H9 (cell line): Measurements from ENCODE around the gene NKD1. TPM values are rescaled to one million over a fixed set of nuclear protein-coding genes. Genes with fewer than 3 reads are reported as not detected.

Experiments used
- DNase-seq: peaks from one replicate; pipeline ENCODE4 v3.0.0-alpha.2; 2017
- H2AFZ ChIP-seq: one replicate; pipeline ENCODE4 v1.6.1; 2013; ENCODE audit warnings: mild to moderate bottlenecking, low read length, control low read depth, moderate library complexity
- H2AK5ac ChIP-seq: 2 replicates; pipeline ENCODE4 v1.6.1; 2013; ENCODE audit warnings: low read length, control low read depth, mixed read lengths; ENCODE audit not compliant: insufficient read length
- H2BK120ac ChIP-seq: one replicate; pipeline ENCODE4 v1.6.1; 2013; ENCODE audit warnings: low read depth, mild to moderate bottlenecking, low read length, control low read depth, inconsistent platforms; ENCODE audit not compliant: poor library complexity, severe bottlenecking
- H2BK12ac ChIP-seq: 2 replicates; pipeline ENCODE4 v1.6.1; 2013; ENCODE audit warnings: low read length, control low read depth, mixed read lengths, low read depth; ENCODE audit not compliant: insufficient read length
- H2BK15ac ChIP-seq: 2 replicates; pipeline ENCODE4 v1.6.1; 2013; ENCODE audit warnings: low read depth, low read length, control low read depth
- H2BK20ac ChIP-seq: one replicate; pipeline ENCODE4 v1.6.1; 2013; ENCODE audit warnings: low read depth, mild to moderate bottlenecking, low read length, control low read depth, inconsistent platforms; ENCODE audit not compliant: poor library complexity, severe bottlenecking
- H2BK5ac ChIP-seq: 2 replicates; pipeline ENCODE4 v1.6.1; 2013; ENCODE audit warnings: low read length, control low read depth, mixed read lengths; ENCODE audit not compliant: insufficient read length
- H3K14ac ChIP-seq: 2 replicates; pipeline ENCODE4 v1.6.1; 2013; ENCODE audit warnings: low read length, control low read depth; ENCODE audit not compliant: insufficient read depth
- H3K18ac ChIP-seq: 2 replicates; pipeline ENCODE4 v1.6.1; 2013; ENCODE audit warnings: low read depth, mild to moderate bottlenecking, mixed read lengths, low read length, control low read depth; ENCODE audit not compliant: insufficient read length
- H3K23ac ChIP-seq: 2 replicates; pipeline ENCODE4 v1.6.1; 2013; ENCODE audit warnings: low read length, control low read depth, mixed read lengths, low read depth; ENCODE audit not compliant: insufficient read length
- H3K23me2 ChIP-seq: 2 replicates; pipeline ENCODE4 v1.6.1; 2013; ENCODE audit warnings: low read depth, mild to moderate bottlenecking, mixed read lengths, low read length, control low read depth; ENCODE audit not compliant: insufficient read length, poor library complexity, severe bottlenecking
- H3K27ac ChIP-seq: 2 replicates; pipeline ENCODE4 v1.5.1; 2013; ENCODE audit warnings: low read length, control low read depth, mixed read lengths, low read depth; ENCODE audit not compliant: insufficient read length
- H3K27me3 ChIP-seq: 2 replicates; pipeline ENCODE4 v1.6.1; 2013; ENCODE audit warnings: low read length, control low read depth, inconsistent platforms; ENCODE audit not compliant: insufficient read depth
- H3K4ac ChIP-seq: 2 replicates; pipeline ENCODE4 v1.6.1; 2013; ENCODE audit warnings: low read depth, mild to moderate bottlenecking, control low read depth, inconsistent platforms, low read length, moderate library complexity
- H3K4me1 ChIP-seq: 2 replicates; pipeline ENCODE4 v1.6.1; 2013; ENCODE audit warnings: low read length, control low read depth, inconsistent platforms; ENCODE audit not compliant: insufficient read depth
- H3K4me2 ChIP-seq: 2 replicates; pipeline ENCODE4 v1.6.1; 2013; ENCODE audit warnings: low read length, control low read depth, mixed read lengths; ENCODE audit not compliant: insufficient read length, insufficient read depth
- H3K56ac ChIP-seq: 2 replicates; pipeline ENCODE4 v1.6.1; 2013; ENCODE audit warnings: low read depth, mild to moderate bottlenecking, mixed read lengths, low read length, control low read depth; ENCODE audit not compliant: insufficient read length
- H3K79me1 ChIP-seq: 2 replicates; pipeline ENCODE4 v1.6.1; 2013; ENCODE audit warnings: low read depth, mild to moderate bottlenecking, moderate library complexity, low read length, control low read depth, inconsistent platforms; ENCODE audit not compliant: insufficient read depth, poor library complexity, severe bottlenecking
- H3K79me2 ChIP-seq: 2 replicates; pipeline ENCODE4 v1.6.1; 2013; ENCODE audit warnings: low read length, control low read depth, inconsistent platforms; ENCODE audit not compliant: insufficient read depth
- H3K9ac ChIP-seq: 2 replicates; pipeline ENCODE4 v1.6.1; 2013; ENCODE audit warnings: low read length, control low read depth, mixed read lengths; ENCODE audit not compliant: insufficient read length; ENCODE audit errors: extremely low read depth
- H3K9me3 ChIP-seq: one replicate; pipeline ENCODE4 v1.6.1; 2013; ENCODE audit warnings: low read depth, low read length, inconsistent platforms; ENCODE audit not compliant: control insufficient read depth
- H3T11ph ChIP-seq: one replicate; pipeline ENCODE4 v1.6.1; 2013; ENCODE audit warnings: mild to moderate bottlenecking, low read length, control low read depth, inconsistent platforms
- H4K20me1 ChIP-seq: one replicate; pipeline ENCODE4 v1.6.1; 2013; ENCODE audit not compliant: control insufficient read depth, insufficient read length, insufficient read depth
- H4K5ac ChIP-seq: 2 replicates; pipeline ENCODE4 v1.6.1; 2013; ENCODE audit warnings: low read depth, mild to moderate bottlenecking, mixed read lengths, low read length, control low read depth; ENCODE audit not compliant: insufficient read length
- H4K8ac ChIP-seq: replicated peaks from 2 replicates; pipeline ENCODE4 v1.6.1; 2013; ENCODE audit warnings: low read length, control low read depth, mixed read lengths, low read depth; ENCODE audit not compliant: insufficient read length
- H4K91ac ChIP-seq: 2 replicates; pipeline ENCODE4 v1.6.1; 2013; ENCODE audit warnings: low read depth, mild to moderate bottlenecking, moderate library complexity, mixed read lengths, low read length, control low read depth; ENCODE audit not compliant: insufficient read length
- H3K27ac Mint-ChIP-seq, 3 experiments: 2 replicates in 2 of 3; 3 replicates in 1 of 3; pipeline ENCODE4 v1.8.0; 2020 to 2021; ENCODE audit warnings: mixed read lengths in 3 of 3, mild to moderate bottlenecking in 1 of 3, moderate library complexity in 1 of 3
- H3K27me3 Mint-ChIP-seq: 2 replicates; pipeline ENCODE4 v1.8.0; 2021; ENCODE audit warnings: low read depth, mild to moderate bottlenecking, moderate library complexity, mixed read lengths
- H3K36me3 Mint-ChIP-seq, 3 experiments: 2 replicates in 2 of 3; 3 replicates in 1 of 3; pipeline ENCODE4 v1.8.0; 2020 to 2021; ENCODE audit warnings: low read depth in 3 of 3, mixed read lengths in 3 of 3; ENCODE audit not compliant: insufficient read depth in 1 of 3
- H3K4me1 Mint-ChIP-seq, 2 experiments: 2 replicates each; pipeline ENCODE4 v1.8.0; 2020; ENCODE audit warnings: mixed read lengths in 2 of 2
- H3K4me3 Mint-ChIP-seq, 2 experiments: 2 replicates in 1 of 2; 3 replicates in 1 of 2; pipeline ENCODE4 v1.8.0; 2020 to 2021; ENCODE audit warnings: mild to moderate bottlenecking in 2 of 2, mixed read lengths in 2 of 2, moderate library complexity in 1 of 2
- H3K9me3 Mint-ChIP-seq, 2 experiments: 2 replicates in 1 of 2; 3 replicates in 1 of 2; pipeline ENCODE4 v1.8.0; 2020; ENCODE audit warnings: mild to moderate bottlenecking in 2 of 2, mixed read lengths in 2 of 2, moderate library complexity in 1 of 2
- WGBS: extraction: QIAGEN DNeasy Blood & Tissue Kit; methylation state at CpG from one replicate; pipeline ENCODE4 v1.1.7; 2013; ENCODE audit warnings: missing lambda C conversion rate, low lambda C conversion rate, mixed read lengths; ENCODE audit not compliant: insufficient read length; ENCODE audit errors: extremely low coverage; 5-methylcytosine and 5-hydroxymethylcytosine counted together
- total RNA-seq: library from RNA; stranded (reverse); gene quantifications from 2 replicates; pipeline ENCODE4 v1.2.1, GENCODE V29; 2021
- TF ChIP-seq, protein P1 (sequence below): fragments of 200-600 bp; sonication (generic); conservative IDR thresholded peaks from 3 replicates; pipeline ENCODE4 v1.8.0; 2021; ENCODE audit warnings: antibody characterized with exemption, mild to moderate bottlenecking

The NKD1 gene
- total RNA-seq, 1 experiment from 2014 or later, result 1.9 TPM

DNA sequence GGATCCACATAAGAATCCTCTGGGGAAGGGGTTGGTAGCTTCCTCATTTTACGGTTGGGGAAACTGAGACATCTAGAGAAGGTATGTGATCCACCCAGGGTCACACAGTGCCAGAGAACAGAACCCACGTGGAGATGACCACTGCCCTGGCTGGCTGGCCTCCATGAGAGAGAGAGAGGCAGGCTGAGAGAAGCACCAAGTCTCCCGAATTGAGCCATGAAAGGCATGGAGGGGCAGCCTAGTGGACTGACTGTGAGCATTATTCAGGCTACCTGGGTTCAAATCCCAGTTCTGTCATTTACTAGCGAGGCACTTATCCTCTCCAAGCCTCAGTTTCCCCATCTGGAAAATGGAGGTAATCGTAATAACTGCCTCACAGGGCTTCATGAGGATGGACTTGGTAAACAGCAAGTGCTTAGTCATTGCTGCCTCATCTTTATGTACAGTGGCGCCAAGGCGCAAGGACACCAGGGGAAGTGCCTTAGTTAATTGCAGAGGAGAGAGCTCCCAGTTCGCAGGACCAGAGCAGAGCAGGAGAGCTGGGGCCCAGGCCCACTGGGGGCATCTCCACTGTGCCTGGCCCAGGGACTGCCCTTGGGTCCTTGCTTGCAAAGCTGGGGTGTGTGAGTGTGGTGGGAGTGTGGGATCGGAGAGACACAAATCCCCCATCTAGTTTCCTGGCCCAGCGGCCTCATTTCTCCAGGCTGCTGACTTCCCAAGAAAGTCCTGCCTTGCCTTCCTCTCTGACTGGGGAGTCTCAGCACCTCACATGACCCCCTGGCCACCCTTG, 71.7 kb downstream of the NKD1 start:
- no peak overlapping the region for H3K4me2 ChIP-seq
- H2AFZ ChIP-seq, result no peak overlapping the region
- peaks cover 2% of the 10 kb centered on the region; the same call in 1 of the 2 replicates for H3K27me3 Mint-ChIP-seq
- H3K27ac Mint-ChIP-seq, result no peak overlapping the region
- H3K14ac ChIP-seq, result no peak overlapping the region
- H3K79me2 ChIP-seq, result no peaks in the 10 kb centered on the region
- H3K23ac ChIP-seq, result no peak overlapping the region
- no peak overlapping the region for H3K4ac ChIP-seq
- no peak overlapping the region for H4K91ac ChIP-seq
- no peak overlapping the region for H2BK15ac ChIP-seq
- H4K5ac ChIP-seq, result no peak overlapping the region
- H3K36me3 Mint-ChIP-seq, result no peaks in the 10 kb centered on the region
- no peak overlapping the region for H3K56ac ChIP-seq
- no peak overlapping the region for H3K27ac ChIP-seq
- H4K20me1 ChIP-seq, result no peaks in the 10 kb centered on the region
- peaks cover 10 to 12% of the 10 kb centered on the region in 2 experiments; a peak in 3 of 4 replicates for H3K4me1 Mint-ChIP-seq
- H3K27me3 ChIP-seq, result no peaks in the 10 kb centered on the region
- H2BK20ac ChIP-seq, result no peak overlapping the region
- no peak for DNase-seq
- H3K23me2 ChIP-seq, result peaks cover 3% of the 10 kb centered on the region
- H3K4me3 Mint-ChIP-seq, result no peak overlapping the region
- no peak overlapping the region for H3T11ph ChIP-seq
- H3K18ac ChIP-seq, result no peak overlapping the region
- no peaks in the 10 kb centered on the region for H3K9me3 Mint-ChIP-seq
- no CpG with 5 or more reads among the region's 10 CpGs for WGBS
- H3K4me1 ChIP-seq, result no peaks in the 10 kb centered on the region
- no peaks in the 10 kb centered on the region for H3K9me3 ChIP-seq
- H2AK5ac ChIP-seq, result no peak overlapping the region
- H2BK5ac ChIP-seq, result no peak overlapping the region
- H2BK120ac ChIP-seq, result no peak overlapping the region
- no peak overlapping the region for H2BK12ac ChIP-seq
- H3K79me1 ChIP-seq, result no peaks in the 10 kb centered on the region
- no peak overlapping the region for H3K9ac ChIP-seq
- H4K8ac ChIP-seq, result no peak overlapping the region
- TF ChIP-seq, protein P1, sequence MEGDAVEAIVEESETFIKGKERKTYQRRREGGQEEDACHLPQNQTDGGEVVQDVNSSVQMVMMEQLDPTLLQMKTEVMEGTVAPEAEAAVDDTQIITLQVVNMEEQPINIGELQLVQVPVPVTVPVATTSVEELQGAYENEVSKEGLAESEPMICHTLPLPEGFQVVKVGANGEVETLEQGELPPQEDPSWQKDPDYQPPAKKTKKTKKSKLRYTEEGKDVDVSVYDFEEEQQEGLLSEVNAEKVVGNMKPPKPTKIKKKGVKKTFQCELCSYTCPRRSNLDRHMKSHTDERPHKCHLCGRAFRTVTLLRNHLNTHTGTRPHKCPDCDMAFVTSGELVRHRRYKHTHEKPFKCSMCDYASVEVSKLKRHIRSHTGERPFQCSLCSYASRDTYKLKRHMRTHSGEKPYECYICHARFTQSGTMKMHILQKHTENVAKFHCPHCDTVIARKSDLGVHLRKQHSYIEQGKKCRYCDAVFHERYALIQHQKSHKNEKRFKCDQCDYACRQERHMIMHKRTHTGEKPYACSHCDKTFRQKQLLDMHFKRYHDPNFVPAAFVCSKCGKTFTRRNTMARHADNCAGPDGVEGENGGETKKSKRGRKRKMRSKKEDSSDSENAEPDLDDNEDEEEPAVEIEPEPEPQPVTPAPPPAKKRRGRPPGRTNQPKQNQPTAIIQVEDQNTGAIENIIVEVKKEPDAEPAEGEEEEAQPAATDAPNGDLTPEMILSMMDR, result no peak
